PC-3 (cell line): ENCODE results near the gene PIP5K1C.

Experiments used
- EZH2 ChIP-seq: fragments of 300-600 bp; sonication (generic); IDR thresholded peaks from one replicate; pipeline ENCODE4 v1.6.1; 2017; ENCODE audit warnings: antibody characterized with exemption, mild to moderate bottlenecking, low read length; ENCODE audit not compliant: unreplicated experiment
- EZH2phosphoT487 ChIP-seq: fragments of 300-600 bp; sonication (generic); IDR thresholded peaks from 2 replicates; pipeline ENCODE4 v1.6.1; 2018; ENCODE audit warnings: mild to moderate bottlenecking, antibody characterized with exemption, low read length, borderline replicate concordance
- TF ChIP-seq, protein P1 (sequence below): fragments of 300-600 bp; sonication (generic); conservative IDR thresholded peaks from 2 replicates; pipeline ENCODE4 v1.5.1; 2017; ENCODE audit warnings: antibody characterized with exemption, low read depth, mild to moderate bottlenecking, low read length

DNA sequence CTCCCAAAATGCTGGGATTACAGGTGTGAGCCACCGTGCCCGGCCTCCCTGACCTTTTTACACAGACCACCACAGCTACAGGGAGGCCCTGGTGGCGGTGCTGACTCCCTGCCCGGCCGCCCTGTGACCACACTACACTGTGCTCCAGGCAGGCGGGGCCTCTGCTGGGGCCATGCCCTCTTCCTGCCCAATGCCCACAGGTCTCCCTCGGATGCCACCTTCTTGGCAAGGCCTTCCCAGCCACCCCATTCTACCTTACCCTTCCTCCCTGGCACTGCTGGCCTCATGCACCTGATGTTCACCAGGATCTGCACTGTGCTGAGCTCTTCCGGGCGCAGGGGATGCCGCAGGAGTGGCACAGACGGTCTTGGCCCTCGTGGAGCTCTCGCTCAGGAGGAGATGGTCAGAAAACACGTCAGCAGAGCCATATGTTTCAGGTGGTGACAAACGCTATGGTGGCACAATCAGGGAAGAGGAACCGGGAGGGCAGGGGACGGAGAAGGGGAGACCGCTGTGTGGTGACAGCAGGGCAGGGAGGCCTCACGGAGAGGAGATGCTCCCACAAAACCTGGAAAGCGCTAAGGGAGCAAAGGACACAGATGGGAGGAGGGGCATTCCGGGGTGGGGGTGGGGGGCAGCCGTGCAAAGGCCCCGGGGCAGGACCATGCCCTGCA is 4.1 kb downstream of the PIP5K1C start:
- TF ChIP-seq, protein P1, sequence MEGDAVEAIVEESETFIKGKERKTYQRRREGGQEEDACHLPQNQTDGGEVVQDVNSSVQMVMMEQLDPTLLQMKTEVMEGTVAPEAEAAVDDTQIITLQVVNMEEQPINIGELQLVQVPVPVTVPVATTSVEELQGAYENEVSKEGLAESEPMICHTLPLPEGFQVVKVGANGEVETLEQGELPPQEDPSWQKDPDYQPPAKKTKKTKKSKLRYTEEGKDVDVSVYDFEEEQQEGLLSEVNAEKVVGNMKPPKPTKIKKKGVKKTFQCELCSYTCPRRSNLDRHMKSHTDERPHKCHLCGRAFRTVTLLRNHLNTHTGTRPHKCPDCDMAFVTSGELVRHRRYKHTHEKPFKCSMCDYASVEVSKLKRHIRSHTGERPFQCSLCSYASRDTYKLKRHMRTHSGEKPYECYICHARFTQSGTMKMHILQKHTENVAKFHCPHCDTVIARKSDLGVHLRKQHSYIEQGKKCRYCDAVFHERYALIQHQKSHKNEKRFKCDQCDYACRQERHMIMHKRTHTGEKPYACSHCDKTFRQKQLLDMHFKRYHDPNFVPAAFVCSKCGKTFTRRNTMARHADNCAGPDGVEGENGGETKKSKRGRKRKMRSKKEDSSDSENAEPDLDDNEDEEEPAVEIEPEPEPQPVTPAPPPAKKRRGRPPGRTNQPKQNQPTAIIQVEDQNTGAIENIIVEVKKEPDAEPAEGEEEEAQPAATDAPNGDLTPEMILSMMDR: no peak
- TF ChIP-seq EZH2: no peak
- no peak for TF ChIP-seq EZH2phosphoT487
